Skeletal muscle tissue (tissue), 4 donors: Measurements from ENCODE around the gene PITPNM1. TPM values are rescaled to one million over a fixed set of nuclear protein-coding genes. Genes with fewer than 3 reads are reported as not detected.
"Not testable (repeated sequence)": the region's sequence is repeated elsewhere in the genome, so short reads cannot be mapped to it uniquely, and the experiment has no call there.

Source experiments
- H3K27ac ChIP-seq: one replicate; pipeline ENCODE4 v1.7.0; 2013; ENCODE audit warnings: mild to moderate bottlenecking, low read depth, low read length, inconsistent platforms
- H3K27me3 ChIP-seq, 3 donors: one replicate each; pipeline ENCODE4 v1.7.0; 2013; ENCODE audit warnings: low read length in 3 of 3; ENCODE audit not compliant: control insufficient read depth in 3 of 3, insufficient read depth in 3 of 3
- H3K36me3 ChIP-seq, 3 donors: one replicate each; pipeline ENCODE4 v1.7.0; 2013; ENCODE audit warnings: low read length in 3 of 3; ENCODE audit not compliant: control insufficient read depth in 3 of 3, insufficient read depth in 3 of 3
- H3K4me1 ChIP-seq, 3 donors: one replicate each; pipeline ENCODE4 v1.7.0; 2013; ENCODE audit warnings: low read length in 3 of 3, mild to moderate bottlenecking in 3 of 3; ENCODE audit not compliant: control insufficient read depth in 3 of 3, insufficient read depth in 3 of 3
- H3K4me3 ChIP-seq, 3 donors: one replicate each; pipeline ENCODE4 v1.7.0; 2013; ENCODE audit warnings: low read length in 3 of 3
- H3K9ac ChIP-seq, 3 donors: one replicate each; pipeline ENCODE4 v1.7.0; 2013; ENCODE audit warnings: low read length in 3 of 3, mild to moderate bottlenecking in 3 of 3, moderate library complexity in 2 of 3, low read depth in 1 of 3
- H3K9me3 ChIP-seq, 3 donors: one replicate each; pipeline ENCODE4 v1.7.0; 2013; ENCODE audit warnings: low read length in 3 of 3; ENCODE audit not compliant: control insufficient read depth in 3 of 3
- total RNA-seq: library from RNA; depleted of rRNA; stranded (reverse); fragments of >200 nt; gene quantifications from one replicate; pipeline ENCODE4 v1.2.3, GENCODE V29; 2014
- donor health status: Osteomylitis.

The PITPNM1 gene
- total RNA-seq, 1 donor from 2014 or later: 5.7 TPM

- H3K27ac ChIP-seq: peak overlapping the region; percentile 80
- peaks cover 3 to 8% (median 4%) of the 10 kb centered on the region in 3 donors for H3K36me3 ChIP-seq
- peak overlapping the region; percentile 74 to 82 (median 77) for H3K9ac ChIP-seq
- peaks cover 17 to 26% (median 18%) of the 10 kb centered on the region in 3 donors for H3K4me1 ChIP-seq
- no peaks in the 10 kb centered on the region for H3K27me3 ChIP-seq
- peak overlapping the region; percentile 91 to 97 (median 92) for H3K4me3 ChIP-seq
- H3K9me3 ChIP-seq: no peaks in the 10 kb centered on the region
These were observed 22.8 kb downstream of the PITPNM1 start for GRCh38 chr11:67482275-67482826.

GRCh38 chr11:67477344-67478050 is 27.7 kb downstream of the PITPNM1 start:
- H3K9ac ChIP-seq, H3K4me1 ChIP-seq, H3K9me3 ChIP-seq, H3K36me3 ChIP-seq, H3K4me3 ChIP-seq, H3K27me3 ChIP-seq, H3K27ac ChIP-seq: not testable (repeated sequence)

GRCh38 chr11:67476692-67477091 is 28.5 kb downstream of the PITPNM1 start:
- H3K9me3 ChIP-seq, H3K4me1 ChIP-seq, H3K27me3 ChIP-seq, H3K27ac ChIP-seq, H3K36me3 ChIP-seq, H3K4me3 ChIP-seq, H3K9ac ChIP-seq: not testable (repeated sequence)

- peaks cover 0 to 2% (median 0%) of the 10 kb centered on the region in 3 donors for H3K27me3 ChIP-seq
- H3K4me1 ChIP-seq: peaks cover 7% of the 10 kb centered on the region in 3 donors
- H3K9ac ChIP-seq: no peak overlapping the region
- H3K4me3 ChIP-seq: no peak overlapping the region
- no peaks in the 10 kb centered on the region for H3K9me3 ChIP-seq
- H3K36me3 ChIP-seq: no peaks in the 10 kb centered on the region
- H3K27ac ChIP-seq: no peak overlapping the region
These were observed 32.3 kb downstream of the PITPNM1 start for GRCh38 chr11:67472882-67473281.

GRCh38 chr11:67470337-67471002 is 34.7 kb downstream of the PITPNM1 start:
- Histone ChIP-seq H3K27ac (no peak overlapping the region), H3K4me3 (no peak overlapping the region), H3K27me3 (peaks cover 0 to 2% (median 0%) of the 10 kb centered on the region in 3 donors), H3K4me1 (peaks cover 9 to 13% (median 13%) of the 10 kb centered on the region in 3 donors), H3K9me3 (no peaks in the 10 kb centered on the region), H3K36me3 (peaks cover 0 to 2% (median 0%) of the 10 kb centered on the region in 3 donors), H3K9ac (no peak overlapping the region)

GRCh38 chr11:67469508-67469811 is 35.7 kb downstream of the PITPNM1 start:
- Histone ChIP-seq H3K4me3 (peak overlapping the region; percentile 87 to 92 (median 88)), H3K9me3 (no peaks in the 10 kb centered on the region), H3K27me3 (peaks cover 0 to 2% (median 0%) of the 10 kb centered on the region in 3 donors), H3K4me1 (peaks cover 12 to 19% (median 13%) of the 10 kb centered on the region in 3 donors), H3K27ac (peak overlapping the region; percentile 72), H3K9ac (peak overlapping the region; percentile 87 to 96 (median 95)), H3K36me3 (peaks cover 0 to 2% (median 0%) of the 10 kb centered on the region in 3 donors)

- Histone ChIP-seq H3K27me3 (peaks cover 0 to 2% (median 0%) of the 10 kb centered on the region in 3 donors), H3K4me3 (peak within 1 kb of the TSS; percentile 87 to 92 (median 88)), H3K27ac (peak within 1 kb of the TSS; percentile 76), H3K9me3 (no peaks in the 10 kb centered on the region), H3K4me1 (peaks cover 16 to 24% (median 17%) of the 10 kb centered on the region in 3 donors), H3K9ac (peak within 1 kb of the TSS; percentile 87 to 96 (median 95)), H3K36me3 (peaks cover 0 to 2% (median 0%) of the 10 kb centered on the region in 3 donors)
These were observed 36.2 kb downstream of the PITPNM1 start, which contains the start of gene TMEM134 for GRCh38 chr11:67468759-67469507. Gene TMEM134 (minus strand): TSS chr11:67469251. CDS start chr11:67469192, 59 bp downstream.

- Histone ChIP-seq H3K36me3 (peaks cover 0 to 2% (median 0%) of the 10 kb centered on the region in 3 donors), H3K4me3 (peak overlapping the region; percentile 71 to 84 (median 84)), H3K9me3 (no peaks in the 10 kb centered on the region), H3K4me1 (peaks cover 19 to 28% (median 21%) of the 10 kb centered on the region in 3 donors), H3K9ac (peak overlapping the region; percentile 10 to 85 (median 83)), H3K27ac (peak overlapping the region; percentile 76), H3K27me3 (peaks cover 0 to 2% (median 0%) of the 10 kb centered on the region in 3 donors)
These were observed 36.8 kb downstream of the PITPNM1 start for GRCh38 chr11:67468456-67468758.

GRCh38 chr11:67468056-67468455 is 37.1 kb downstream of the PITPNM1 start:
- Histone ChIP-seq H3K9me3 (no peaks in the 10 kb centered on the region), H3K27me3 (no peaks in the 10 kb centered on the region), H3K36me3 (peaks cover 0 to 2% (median 0%) of the 10 kb centered on the region in 3 donors), H3K27ac (peak overlapping the region; percentile 76), H3K9ac (peak overlapping the region; percentile 10 to 85 (median 83)), H3K4me3 (peak overlapping the region; percentile 71 to 84 (median 84)), H3K4me1 (peaks cover 19 to 28% (median 21%) of the 10 kb centered on the region in 3 donors)
